Measurements from ENCODE around the gene PTPRN.
"Not testable (repeated sequence)": the region's sequence is repeated elsewhere in the genome, so short reads cannot be mapped to it uniquely, and the experiment has no call there.

Gene PTPRN

GRCh38 chr2:219289537-219290361 lies 19.5 kb downstream of the PTPRN start:
- in situ Hi-C loops (cut with HindIII; ENCODE audit: low pct_unique_long_range_greater_than_20kb, low sequenced_read_pairs): no loop called here
- DNase-seq (ENCODE audit: low read depth in 1 of 2, low spot score in 1 of 2): no peak
- TF ChIP-seq JUND (IDR thresholded peaks at IDR 0.05; ENCODE audit: low read depth): no peak

- no peak for DNase-seq (ENCODE audit: low read depth in 1 of 2, low spot score in 1 of 2)
- in situ Hi-C loops (cut with HindIII; ENCODE audit: low pct_unique_long_range_greater_than_20kb, low sequenced_read_pairs): no loop called here
- TF ChIP-seq JUND (IDR thresholded peaks at IDR 0.05; ENCODE audit: low read depth): no peak
Observed at GRCh38 chr2:219289195-219289536, 20.0 kb downstream of the PTPRN start.

GRCh38 chr2:219287580-219288265 lies 21.5 kb downstream of the PTPRN start:
- in situ Hi-C loops (cut with HindIII; ENCODE audit: low pct_unique_long_range_greater_than_20kb, low sequenced_read_pairs): no loop called here
- TF ChIP-seq JUND (IDR thresholded peaks at IDR 0.05; ENCODE audit: low read depth): no peak
- DNase-seq (ENCODE audit: low read depth in 1 of 2, low spot score in 1 of 2): no peak

GRCh38 chr2:219287116-219287440 lies 22.1 kb downstream of the PTPRN start:
- in situ Hi-C loops (cut with HindIII; ENCODE audit: low pct_unique_long_range_greater_than_20kb, low sequenced_read_pairs); DNase-seq (ENCODE audit: low read depth in 1 of 2, low spot score in 1 of 2): not testable (repeated sequence)

GRCh38 chr2:219286436-219287115 lies 22.6 kb downstream of the PTPRN start:
- in situ Hi-C loops (cut with HindIII; ENCODE audit: low pct_unique_long_range_greater_than_20kb, low sequenced_read_pairs): no loop called here
- no peak for DNase-seq (ENCODE audit: low read depth in 1 of 2, low spot score in 1 of 2)

GRCh38 chr2:219285894-219286425 lies 23.2 kb downstream of the PTPRN start:
- no peak for TF ChIP-seq JUND (IDR thresholded peaks at IDR 0.05; ENCODE audit: low read depth)
- DNase-seq (ENCODE audit: low read depth in 1 of 2, low spot score in 1 of 2): no peak
- in situ Hi-C loops (cut with HindIII; ENCODE audit: low pct_unique_long_range_greater_than_20kb, low sequenced_read_pairs): no loop called here

More at GRCh38 chr2:219286436-219287115, 22.6 kb downstream of the PTPRN start:
- no peak for TF ChIP-seq JUND (IDR thresholded peaks at IDR 0.05; ENCODE audit: low read depth)

GRCh38 chr2:219285373-219285735 lies 23.8 kb downstream of the PTPRN start:
- in situ Hi-C loops (cut with HindIII; ENCODE audit: low pct_unique_long_range_greater_than_20kb, low sequenced_read_pairs): no loop called here
- DNase-seq (ENCODE audit: low read depth in 1 of 2, low spot score in 1 of 2): no peak
- no peak for TF ChIP-seq JUND (IDR thresholded peaks at IDR 0.05; ENCODE audit: low read depth)

GRCh38 chr2:219284501-219285372 lies 24.5 kb downstream of the PTPRN start:
- in situ Hi-C loops (cut with HindIII; ENCODE audit: low pct_unique_long_range_greater_than_20kb, low sequenced_read_pairs): no loop called here
- no peak for DNase-seq (ENCODE audit: low read depth in 1 of 2, low spot score in 1 of 2)
- no peak for TF ChIP-seq JUND (IDR thresholded peaks at IDR 0.05; ENCODE audit: low read depth)

- in situ Hi-C loops (cut with HindIII; ENCODE audit: low pct_unique_long_range_greater_than_20kb, low sequenced_read_pairs): no loop called here
- TF ChIP-seq JUND (IDR thresholded peaks at IDR 0.05; ENCODE audit: low read depth): no peak
- no peak for DNase-seq (ENCODE audit: low read depth in 1 of 2, low spot score in 1 of 2)
Observed at GRCh38 chr2:219282943-219283581, 26.1 kb downstream of the PTPRN start.

GRCh38 chr2:219282375-219282774 lies 26.8 kb downstream of the PTPRN start:
- no peak for TF ChIP-seq JUND (IDR thresholded peaks at IDR 0.05; ENCODE audit: low read depth)
- in situ Hi-C loops (cut with HindIII; ENCODE audit: low pct_unique_long_range_greater_than_20kb, low sequenced_read_pairs): no loop called here
- no peak for DNase-seq (ENCODE audit: low read depth in 1 of 2, low spot score in 1 of 2)

- in situ Hi-C loops (cut with HindIII; ENCODE audit: low pct_unique_long_range_greater_than_20kb, low sequenced_read_pairs): no loop called here
- no peak for DNase-seq (ENCODE audit: low read depth in 1 of 2, low spot score in 1 of 2)
- TF ChIP-seq JUND (IDR thresholded peaks at IDR 0.05; ENCODE audit: low read depth): no peak
Observed at GRCh38 chr2:219281588-219281987, 27.6 kb downstream of the PTPRN start.

GRCh38 chr2:219280651-219281050 lies 28.6 kb downstream of the PTPRN start:
- TF ChIP-seq JUND (IDR thresholded peaks at IDR 0.05; ENCODE audit: low read depth): no peak
- DNase-seq (ENCODE audit: low read depth in 1 of 2, low spot score in 1 of 2): no peak
- in situ Hi-C loops (cut with HindIII; ENCODE audit: low pct_unique_long_range_greater_than_20kb, low sequenced_read_pairs): no loop called here
